GM19463 (cell line): ENCODE results near the gene NEGR1.

ENCODE experiments used
- ATAC-seq: cut with Tn5 transposase; IDR thresholded peaks from one replicate; pipeline ENCODE4 v1.9.1; 2021; ENCODE audit warnings: mild to moderate bottlenecking, moderate library complexity; ENCODE audit not compliant: unreplicated experiment

NEGR1 gene

DNA sequence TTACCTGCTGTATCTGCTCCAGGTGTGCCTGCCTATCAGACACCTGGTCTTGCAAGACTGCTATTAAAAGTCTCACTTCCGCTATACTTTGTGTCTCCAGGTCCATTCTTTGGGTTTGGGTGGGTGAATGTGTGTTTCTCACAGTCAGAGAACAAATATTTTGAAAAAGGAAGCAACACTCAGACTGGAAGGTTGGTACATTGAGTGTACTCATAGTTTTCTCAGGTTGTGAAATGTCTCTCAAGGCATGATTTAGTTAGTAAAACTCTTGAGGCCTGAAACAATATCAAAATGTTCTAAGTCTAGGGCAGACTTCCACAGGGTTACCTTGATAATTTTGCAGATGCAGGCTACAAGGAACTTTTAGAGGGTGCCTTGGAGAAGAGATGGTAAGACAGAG lies 771.6 kb downstream of the NEGR1 start:
- no peak for ATAC-seq

DNA sequence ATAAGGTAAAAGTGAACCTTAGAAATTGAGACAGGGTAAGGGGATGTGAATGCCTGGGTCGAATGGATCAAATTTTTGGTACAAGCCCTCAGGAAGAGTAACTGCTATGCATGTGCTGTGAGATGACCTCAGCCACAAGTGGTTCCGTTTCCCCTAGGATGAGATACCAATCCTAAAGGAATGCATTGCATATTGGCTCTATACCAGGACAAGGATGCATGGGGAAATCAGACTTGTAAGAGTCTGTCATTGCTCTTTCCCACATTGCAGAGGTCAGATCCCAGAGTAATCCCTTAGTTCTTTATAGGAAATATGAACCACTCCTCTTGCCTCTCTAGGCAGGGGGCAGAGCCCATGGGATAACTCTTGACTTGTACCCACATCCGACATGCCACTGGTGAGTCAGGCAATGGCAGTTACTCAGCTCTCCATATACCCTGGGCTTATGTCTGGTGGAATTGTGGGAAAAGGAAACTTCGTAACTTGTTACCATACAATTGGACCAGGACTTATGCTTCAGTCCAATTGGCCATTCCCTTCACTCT lies 773.2 kb downstream of the NEGR1 start:
- ATAC-seq, result no peak

DNA sequence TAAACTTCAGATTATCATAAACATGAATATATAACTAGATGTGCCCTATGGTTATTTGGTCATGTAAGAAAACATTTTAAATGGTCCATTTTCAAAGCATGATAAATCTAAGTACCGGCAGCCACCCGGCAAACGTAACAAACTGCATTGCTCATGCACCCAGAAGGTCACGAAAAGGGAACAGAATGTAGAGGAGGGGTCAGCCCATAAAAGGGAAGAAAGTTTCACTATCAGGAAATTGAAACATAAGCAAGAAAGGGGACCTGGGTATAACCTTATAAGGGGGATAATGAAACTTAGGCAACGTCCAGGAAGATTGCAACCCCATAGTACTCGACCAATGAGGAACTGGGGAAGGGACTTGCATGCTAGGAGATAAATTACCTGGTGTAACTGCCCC lies 780.3 kb downstream of the NEGR1 start:
- no peak for ATAC-seq

DNA sequence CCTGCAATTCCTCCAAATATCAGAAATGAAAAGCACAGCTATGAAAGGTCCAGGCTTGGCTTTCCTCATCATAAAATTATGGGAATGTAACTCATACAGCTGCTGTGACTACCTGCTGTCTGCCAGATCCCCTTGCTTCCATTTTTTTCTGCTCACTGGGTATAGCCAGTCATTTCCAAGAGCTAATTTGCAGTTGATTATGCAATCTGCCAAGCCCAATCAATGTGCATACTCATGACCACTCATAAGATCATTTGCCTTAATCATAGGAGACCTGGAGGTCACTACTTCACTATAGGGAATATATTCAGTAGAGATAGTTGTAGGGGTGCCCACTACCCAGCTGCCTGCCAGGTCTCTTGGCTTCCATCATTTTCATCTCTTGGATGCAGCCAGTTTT lies 783.8 kb downstream of the NEGR1 start:
- no peak for ATAC-seq

DNA sequence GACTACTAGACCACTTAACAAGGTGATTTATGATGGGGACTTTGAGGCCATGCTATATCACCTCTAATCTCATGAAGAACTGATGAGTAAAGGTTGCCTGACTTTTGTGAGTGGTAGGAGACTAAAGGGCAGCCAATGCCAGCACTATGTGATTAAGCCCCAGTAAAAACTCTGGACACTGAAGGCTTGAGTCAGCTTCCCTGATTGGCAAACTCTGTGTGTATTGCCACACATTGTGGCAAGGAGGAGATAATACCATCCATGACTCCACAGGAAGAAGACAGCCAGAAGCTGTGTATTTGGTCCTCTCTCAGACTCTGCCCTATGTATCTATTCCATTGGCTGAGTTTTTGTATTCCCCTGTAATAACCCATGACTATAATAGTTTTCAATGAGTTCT lies 788.2 kb downstream of the NEGR1 start:
- no peak for ATAC-seq

DNA sequence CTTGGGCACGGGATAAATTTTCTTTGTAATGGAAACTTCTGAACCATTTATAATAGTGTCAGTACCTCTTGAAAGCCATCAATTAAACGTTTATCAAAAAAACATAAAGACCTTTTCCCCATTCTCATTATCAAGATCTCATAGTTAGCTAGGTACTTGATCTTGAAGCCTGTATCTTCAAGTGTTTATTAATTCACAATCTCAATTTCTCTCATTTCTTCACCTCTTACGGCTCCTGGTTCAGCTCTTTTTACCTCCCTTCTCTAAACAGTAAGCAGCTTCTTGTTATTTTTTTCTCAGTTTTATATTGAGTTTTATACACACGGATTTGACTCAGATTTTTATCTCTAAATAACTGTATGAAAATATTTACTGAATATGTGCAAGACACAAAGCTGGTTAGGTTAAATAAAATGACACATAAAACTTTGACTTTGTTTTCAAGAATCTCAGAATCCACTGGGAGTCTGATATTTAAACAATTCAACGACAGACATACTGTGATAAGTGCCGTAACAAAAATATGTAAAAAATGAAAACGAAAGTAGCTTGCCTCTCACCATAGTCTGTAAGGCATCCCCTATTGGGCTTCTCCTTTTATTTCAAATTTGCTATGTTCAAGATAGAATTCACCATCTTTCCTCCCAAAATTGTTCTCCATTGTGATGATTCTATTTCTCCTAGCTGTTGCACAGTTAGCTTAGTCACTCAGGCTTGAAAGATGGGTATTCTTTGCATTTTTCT lies 789.9 kb downstream of the NEGR1 start:
- ATAC-seq, result no peak

DNA sequence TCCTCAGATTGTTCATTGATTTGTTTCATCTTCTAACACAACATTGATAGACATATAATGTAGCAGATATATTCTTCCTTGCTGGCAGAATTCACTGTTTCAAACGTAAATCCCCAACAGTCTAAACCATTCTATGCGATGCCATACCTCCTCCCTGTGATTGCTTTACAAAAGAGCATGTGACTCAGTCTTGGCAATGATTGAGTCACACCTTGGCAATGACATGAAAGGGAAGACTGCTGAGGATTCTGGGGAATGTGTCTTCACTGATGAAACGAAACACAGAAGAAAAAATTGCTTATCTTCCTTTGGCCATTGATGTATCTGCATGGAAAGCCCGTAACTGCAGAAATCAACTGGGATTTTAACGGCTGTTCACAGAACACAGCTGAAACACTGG lies 791.9 kb downstream of the NEGR1 start:
- ATAC-seq, result no peak

DNA sequence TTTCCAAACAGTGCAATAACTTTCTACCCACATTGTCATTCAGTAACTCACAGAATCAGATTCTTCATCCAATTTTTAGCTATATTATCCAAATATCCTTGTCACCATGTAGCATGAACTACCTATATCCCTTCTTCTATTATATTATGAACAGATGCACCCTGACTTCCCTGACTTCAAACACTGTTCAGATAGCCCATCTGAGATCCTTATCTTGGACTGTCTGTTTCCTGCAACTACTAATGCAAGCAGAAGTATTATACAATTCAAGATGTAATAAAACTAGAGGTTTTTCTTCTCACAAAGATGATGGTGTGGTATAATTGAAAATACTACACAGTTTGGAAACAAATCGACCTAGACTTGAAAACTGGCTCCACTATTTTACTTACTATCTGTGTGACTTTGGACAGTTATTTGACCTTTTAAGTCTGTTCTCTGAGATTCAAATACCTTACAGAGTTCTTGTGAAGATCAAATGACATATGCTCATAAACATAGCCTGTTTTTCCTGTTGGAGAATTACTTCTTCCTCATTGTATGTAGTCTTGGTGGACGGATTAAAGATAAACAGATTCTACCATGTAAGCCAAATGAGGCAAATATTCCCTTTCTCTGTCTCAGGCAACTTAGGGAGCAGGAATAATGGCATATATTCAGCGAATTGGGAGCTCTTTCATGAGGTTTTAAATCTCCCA lies 793.6 kb downstream of the NEGR1 start:
- ATAC-seq, result no peak

DNA sequence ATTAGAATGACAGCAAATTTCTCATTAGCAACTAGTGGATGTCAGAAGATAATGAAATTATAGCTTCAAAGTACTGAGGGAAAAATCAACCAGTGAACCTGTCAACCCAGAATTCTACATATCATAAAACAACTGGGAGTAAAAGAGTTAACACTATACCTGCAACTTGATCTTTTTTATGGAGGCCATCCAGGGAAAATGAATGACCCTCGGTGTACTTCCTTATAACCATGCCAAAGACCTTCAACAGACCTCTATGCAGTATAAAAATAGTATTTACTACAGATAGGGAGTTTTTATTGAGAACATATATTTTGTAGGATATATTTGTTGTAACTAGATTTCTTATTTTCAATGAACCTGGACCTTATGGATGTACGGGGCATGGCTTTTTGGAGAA lies 809.0 kb downstream of the NEGR1 start:
- ATAC-seq, result no peak

DNA sequence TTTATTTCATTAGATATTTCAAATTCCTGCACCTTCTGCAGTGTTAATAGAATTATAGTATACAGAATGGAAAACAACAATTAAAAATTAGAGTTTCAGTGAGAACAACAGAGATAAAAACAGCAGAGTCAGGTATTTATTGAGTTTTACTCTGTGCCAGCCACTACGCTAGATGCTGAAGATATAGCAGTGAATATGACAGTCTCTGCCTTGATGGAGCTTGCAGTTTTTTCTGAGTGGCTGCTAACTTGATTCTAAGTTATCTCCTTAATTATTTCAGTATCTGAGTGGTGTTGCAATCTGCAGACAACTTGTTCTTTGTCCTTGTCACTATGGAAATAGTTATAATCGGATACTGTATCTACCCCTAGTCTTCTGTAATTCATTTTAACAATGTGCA lies 817.2 kb downstream of the NEGR1 start:
- no peak for ATAC-seq

DNA sequence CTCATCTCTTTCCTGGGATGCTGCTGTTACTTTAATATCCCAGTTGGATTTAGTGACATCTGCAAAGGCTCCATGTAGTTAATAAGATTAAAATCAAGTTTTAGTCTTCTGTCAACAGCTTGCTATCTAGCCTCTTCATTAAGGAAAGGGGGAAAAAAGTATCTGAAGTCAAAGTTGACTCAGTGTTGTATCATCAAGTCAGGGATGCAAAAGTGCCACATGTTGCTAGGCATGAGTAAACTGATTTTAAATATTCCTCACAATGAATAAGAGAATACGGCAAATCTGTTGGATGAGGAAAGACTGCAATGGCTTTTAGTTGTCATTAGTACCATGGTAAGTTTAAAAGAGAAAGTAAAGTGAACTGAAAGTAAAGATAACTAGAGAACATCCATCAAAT lies 818.3 kb downstream of the NEGR1 start:
- ATAC-seq, result no peak

DNA sequence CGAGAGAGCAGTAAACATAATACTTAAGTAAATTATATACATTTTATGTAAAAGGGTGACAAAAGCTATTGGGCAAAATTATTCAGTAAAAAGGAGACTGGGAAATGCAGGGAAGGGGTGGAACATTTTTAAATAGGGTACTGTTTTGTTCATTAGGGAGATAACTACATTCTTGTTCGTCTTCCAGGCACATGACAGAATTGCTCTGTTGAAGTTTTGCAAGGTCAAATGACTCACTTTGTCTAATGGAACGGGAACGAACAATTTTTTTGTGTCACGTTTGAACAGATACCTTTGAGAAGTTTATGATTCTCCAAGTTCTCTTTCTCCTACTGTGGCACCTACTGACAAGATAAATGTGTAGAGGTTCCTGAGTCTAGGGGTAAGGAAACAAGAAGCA lies 819.2 kb downstream of the NEGR1 start:
- no peak for ATAC-seq

DNA sequence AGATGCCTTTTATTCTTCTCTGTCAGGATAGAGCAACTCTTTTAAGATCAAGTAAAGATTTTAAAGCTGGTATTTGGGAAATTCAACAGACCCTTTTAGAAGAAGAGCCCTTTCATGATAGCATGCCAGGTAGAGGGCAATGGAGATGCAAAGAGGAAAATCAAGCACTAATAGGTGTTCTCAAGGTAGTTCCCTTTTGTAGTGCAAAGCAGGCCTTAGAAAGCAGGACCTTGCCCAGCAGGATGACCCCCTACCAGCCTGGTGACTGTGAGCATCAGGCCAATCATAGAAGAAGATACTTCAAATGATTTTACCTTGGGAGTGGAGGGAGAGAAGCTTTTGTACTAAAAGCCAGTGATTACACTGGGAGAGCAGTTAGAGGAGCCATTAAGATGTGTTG lies 820.1 kb downstream of the NEGR1 start:
- no peak for ATAC-seq

DNA sequence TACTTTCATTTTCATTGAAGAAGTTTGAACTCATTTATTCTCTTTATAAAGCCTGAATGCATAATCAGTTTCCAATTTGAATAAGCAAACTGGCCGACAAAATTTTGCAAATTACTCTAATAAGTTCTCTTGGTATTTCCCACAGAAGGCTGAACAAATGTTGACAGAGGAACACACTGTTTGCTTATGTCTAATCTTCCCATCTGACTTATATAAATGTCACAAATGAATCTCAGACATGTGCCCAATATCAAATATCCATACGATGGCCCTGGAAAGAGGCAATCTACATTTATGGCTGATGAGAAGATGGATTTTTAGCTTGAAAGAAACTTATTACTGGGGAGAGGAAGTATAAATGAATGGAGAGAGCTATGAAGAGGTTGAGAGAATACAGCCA lies 820.9 kb downstream of the NEGR1 start:
- no peak for ATAC-seq

DNA sequence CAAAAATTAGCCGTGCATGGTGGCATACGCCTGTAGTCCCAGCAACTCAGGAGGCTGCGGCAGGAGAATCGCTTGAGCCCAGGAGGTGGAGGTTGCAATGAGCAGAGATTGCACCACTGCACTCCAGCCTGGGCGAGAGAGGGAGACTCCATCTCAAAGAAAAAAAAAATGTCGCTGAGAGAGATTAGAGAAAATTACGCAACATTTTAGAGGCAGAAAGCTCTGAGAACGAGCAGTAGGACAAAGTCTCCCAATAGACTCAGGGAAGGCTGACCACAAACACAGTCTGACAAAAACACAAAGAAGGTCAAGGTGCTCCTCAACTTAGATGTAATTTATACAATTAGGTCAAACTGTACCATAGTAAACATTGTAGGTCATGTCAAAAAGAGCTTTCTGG lies 833.9 kb downstream of the NEGR1 start:
- no peak for ATAC-seq

DNA sequence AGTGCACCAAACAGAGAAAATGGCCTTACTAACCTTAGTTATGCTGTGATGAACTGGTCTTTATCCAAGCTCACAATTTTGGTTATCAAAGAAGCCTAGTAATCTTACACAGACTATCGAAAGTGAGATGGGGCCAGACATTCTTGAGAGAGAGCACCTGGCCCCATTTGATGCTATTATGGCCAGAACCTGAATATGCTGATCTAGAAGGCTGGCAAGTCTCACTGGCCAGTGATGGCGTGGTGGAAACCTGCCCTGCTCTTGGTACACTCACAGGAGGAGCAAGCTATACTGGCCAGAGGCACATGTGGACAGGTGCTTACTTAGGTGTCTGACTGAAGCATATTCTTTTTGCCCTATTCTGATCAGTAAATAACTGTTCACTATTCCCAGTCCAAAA lies 843.7 kb downstream of the NEGR1 start:
- ATAC-seq, result no peak

DNA sequence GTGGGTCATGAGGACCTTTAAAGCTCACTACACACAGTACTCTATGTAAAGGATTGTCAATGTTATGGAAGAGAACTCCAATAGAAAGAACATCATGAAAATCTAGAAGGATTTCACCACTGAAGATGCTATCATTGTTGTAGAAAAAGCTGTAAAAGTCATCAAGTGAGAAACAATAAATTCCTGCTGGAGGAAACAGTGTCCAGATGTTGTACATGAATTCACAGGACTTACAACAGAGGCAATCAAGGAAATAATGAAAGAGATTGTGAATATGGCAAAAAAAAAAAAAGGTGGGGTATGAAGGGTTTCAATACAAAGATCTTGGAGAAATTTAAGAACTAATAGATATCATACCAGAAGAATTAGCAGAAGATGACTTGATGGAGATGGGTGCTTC lies 846.4 kb downstream of the NEGR1 start:
- ATAC-seq, result no peak

DNA sequence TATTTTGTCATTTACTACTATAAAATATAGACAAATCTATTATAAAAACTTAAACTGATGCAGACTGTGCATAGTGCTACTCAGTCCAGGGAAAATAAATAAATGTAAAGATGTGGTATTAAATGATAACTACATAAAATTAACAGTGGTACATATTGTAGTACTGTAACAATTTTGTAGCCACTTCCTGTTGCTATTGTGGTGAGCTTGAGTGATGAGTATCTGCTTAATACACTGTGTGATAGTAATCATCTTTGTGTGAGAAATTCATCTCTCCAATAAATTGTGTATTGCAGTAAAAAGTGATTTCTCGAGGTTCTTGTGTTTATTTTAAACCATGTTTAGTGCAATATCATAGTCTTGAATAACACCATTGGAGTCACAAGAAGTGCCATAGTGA lies 848.1 kb downstream of the NEGR1 start:
- ATAC-seq, result no peak

DNA sequence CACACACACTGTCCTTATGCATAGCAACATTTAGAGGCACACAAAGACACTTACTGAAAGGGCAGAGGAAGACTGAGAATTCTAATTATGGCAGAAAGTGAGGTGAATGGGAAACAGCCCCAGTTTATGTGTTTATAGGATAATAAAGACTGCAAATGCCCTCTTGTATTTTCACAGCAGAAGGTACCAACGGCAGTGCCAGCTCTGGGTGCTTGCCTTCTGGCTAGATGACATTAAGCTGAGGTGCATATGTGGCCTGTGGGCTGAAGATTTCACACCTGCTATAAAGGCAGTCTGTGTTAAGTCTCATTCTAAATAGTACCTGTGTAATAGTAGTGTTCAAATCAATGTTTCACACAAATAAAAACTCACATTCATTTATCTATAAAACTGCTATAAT lies 854.3 kb downstream of the NEGR1 start:
- ATAC-seq, result no peak

DNA sequence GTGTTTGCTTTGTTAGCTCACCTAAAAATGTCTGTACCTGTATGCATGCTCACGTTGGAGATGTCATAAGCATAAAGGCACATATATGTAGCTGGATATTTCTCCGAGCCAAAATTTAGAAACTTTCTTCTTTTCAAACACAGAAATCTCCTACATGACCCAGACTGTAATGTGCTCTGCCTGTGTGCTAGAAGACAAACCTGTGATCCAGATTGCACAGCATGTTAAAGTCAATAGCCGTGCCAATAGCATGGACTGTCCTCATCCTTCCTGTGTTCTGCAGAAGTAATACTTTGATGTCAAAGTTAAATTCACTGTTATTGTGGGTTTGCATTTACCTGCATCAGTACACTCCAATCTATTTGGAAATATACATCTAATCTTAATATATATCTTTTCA lies 855.3 kb downstream of the NEGR1 start:
- ATAC-seq, result no peak

DNA sequence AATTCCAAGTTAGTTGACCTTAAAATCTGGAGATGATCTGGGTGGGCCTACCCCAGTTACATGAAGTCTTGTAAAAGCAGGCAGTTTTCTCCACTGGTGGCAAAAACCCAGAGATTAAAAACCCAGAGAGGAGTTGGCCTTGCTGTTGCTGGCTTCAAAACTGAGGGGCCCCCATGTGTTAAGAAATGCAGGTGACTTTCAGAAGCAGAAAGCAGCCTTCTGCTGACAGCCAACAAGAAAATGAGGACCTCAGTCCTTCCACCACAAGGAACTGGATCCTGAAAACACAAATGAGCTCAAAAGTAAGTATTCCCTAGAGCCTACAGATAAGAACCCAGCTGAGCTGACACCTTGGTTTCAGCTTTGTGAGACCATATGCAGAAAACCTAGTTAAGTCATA lies 857.8 kb downstream of the NEGR1 start:
- ATAC-seq, result no peak

DNA sequence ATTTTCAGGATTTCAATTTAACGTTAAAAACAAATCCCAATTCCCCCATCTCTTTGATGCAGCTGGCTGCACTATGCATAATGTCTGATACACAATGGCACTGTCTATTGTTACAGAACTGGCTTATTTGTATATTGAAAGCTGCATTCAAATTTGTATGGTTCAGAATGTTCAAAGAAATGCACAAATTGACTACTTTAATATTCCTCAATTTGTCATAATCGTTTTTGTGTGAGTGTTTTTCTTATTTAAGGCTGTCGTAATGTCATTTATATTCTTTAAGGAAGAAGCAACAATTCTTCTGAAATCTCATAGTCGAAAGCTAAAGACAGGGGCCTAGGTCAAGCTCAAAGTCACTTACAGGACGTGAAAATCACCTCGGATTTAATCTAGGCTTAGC lies 860.1 kb downstream of the NEGR1 start:
- no peak for ATAC-seq

DNA sequence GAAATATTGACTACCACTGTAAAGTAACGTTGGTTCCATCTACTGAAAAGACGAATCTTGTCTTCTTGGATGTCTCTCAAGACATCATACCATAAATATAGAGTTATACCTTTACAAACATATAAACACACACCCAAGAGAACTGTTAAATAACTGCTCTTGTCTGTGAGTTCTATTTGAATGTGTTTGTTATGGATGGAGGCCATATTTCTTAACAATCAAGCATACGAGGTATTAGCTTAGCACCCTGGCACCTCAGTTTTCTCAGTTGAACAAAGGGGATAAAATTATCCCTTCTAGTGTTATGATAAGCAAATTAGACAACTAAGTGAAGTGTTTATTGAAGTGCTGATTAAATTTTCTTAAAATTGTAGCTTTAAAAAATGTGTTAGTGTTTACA lies 864.9 kb downstream of the NEGR1 start:
- ATAC-seq, result no peak
